Measurements from ENCODE around the gene FAM13A. TPM values are rescaled to one million over a fixed set of nuclear protein-coding genes. Genes with fewer than 3 reads are reported as not detected.

The FAM13A gene
- total and polyA plus RNA-seq, 2 experiments from 2014 or later = 5.3 to 6.6 TPM

DNA sequence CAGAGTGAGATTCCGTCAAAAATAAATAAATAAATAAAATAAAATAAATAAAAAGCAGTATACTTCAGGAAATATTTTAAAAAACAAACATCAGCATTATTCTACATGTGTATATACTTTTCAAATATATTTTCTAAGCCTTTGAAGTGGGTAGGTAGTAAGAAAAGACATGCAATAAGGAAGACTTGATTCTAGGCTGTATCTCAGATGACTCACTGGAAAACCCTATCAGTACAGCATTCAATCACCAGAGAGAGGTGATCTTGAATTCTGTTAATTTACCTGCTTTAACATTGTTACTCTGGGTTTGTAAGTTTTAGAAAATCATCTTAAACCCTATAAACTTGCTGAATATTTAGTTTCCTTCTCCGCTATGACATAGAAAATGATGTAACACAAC is 252.8 kb downstream of the FAM13A start:
- in situ Hi-C loops (cut with MboI) = loop anchor here (25.0 kb wide), 1 partner anchor 267 kb away; no protein-coding TSS in a partner anchor
- Histone ChIP-seq H3K4me1 (ENCODE audit: insufficient read depth) (peaks cover 13% of the 10 kb centered on the region), H2AFZ (no peak overlapping the region), H3K9me3 (ENCODE audit: low read depth) (no peaks in the 10 kb centered on the region), H3K27ac (peak overlapping the region; percentile 37; the same call in 1 of the 2 replicates), H3K27me3 (replicated peaks; ENCODE audit: insufficient read depth) (no peaks in the 10 kb centered on the region), H3K36me3 (ENCODE audit: low read depth) (no peaks in the 10 kb centered on the region), H3K4me3 (no peak overlapping the region), H4K20me1 (ENCODE audit: insufficient read depth) (no peaks in the 10 kb centered on the region), H3K79me2 (ENCODE audit: insufficient read depth) (no peaks in the 10 kb centered on the region), H3F3A (ENCODE audit: insufficient read depth) (peaks cover 8% of the 10 kb centered on the region), H3K9ac (no peak overlapping the region), H3K9me2 (ENCODE audit: insufficient read depth) (no peaks in the 10 kb centered on the region), H3K4me2 (ENCODE audit: unreplicated experiment) (no peak overlapping the region)
- 98 to 100% methylated on average over 2 of the region's 2 CpGs for WGBS, 2 experiments (ENCODE audit: low coverage in 1 of 2, low lambda C conversion rate in 2 of 2, missing lambda C conversion rate in 2 of 2)
- TF ChIP-seq EZH2phosphoT487 (IDR thresholded peaks at IDR 0.05; ENCODE audit: insufficient read depth, low read depth) (no peak), EZH2 (IDR thresholded peaks at IDR 0.05; ENCODE audit: insufficient read depth, poor library complexity, severe bottlenecking) (no peak)
- DNase-seq = no peak

DNA sequence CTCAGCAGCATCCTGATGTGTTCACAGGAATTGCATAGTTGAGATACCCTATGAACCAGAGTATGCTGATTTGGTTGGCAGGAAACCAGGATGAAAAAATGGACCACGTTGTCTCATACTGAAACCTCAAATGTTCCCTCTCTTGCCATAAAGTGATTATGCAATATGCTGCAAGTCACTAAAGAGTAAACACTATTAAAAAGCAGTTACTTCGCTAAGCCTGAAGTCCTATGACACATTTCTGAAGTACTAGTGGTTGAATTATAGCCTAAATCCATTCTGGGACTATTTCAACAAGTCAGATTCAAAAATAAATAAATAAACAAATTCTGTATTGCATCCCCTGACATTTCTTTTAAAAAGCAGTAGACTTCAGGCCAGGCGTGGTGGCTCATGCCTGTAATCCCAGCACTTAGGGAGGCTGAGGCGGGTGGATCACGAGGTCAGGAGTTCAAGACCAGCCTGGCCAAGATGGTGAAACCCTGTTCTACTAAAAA is 253.3 kb downstream of the FAM13A start:
- TF ChIP-seq EZH2 (IDR thresholded peaks at IDR 0.05; ENCODE audit: insufficient read depth, poor library complexity, severe bottlenecking) (no peak), EZH2phosphoT487 (IDR thresholded peaks at IDR 0.05; ENCODE audit: insufficient read depth, low read depth) (no peak)
- Histone ChIP-seq H3K4me1 (ENCODE audit: insufficient read depth) (peaks cover 13% of the 10 kb centered on the region), H3K79me2 (ENCODE audit: insufficient read depth) (no peaks in the 10 kb centered on the region), H3K27ac (peak overlapping the region; percentile 37), H3F3A (ENCODE audit: insufficient read depth) (peaks cover 8% of the 10 kb centered on the region), H3K27me3 (replicated peaks; ENCODE audit: insufficient read depth) (no peaks in the 10 kb centered on the region), H3K9ac (no peak overlapping the region), H3K9me2 (ENCODE audit: insufficient read depth) (no peaks in the 10 kb centered on the region), H3K4me3 (no peak overlapping the region), H4K20me1 (ENCODE audit: insufficient read depth) (no peaks in the 10 kb centered on the region), H2AFZ (no peak overlapping the region), H3K9me3 (ENCODE audit: low read depth) (no peaks in the 10 kb centered on the region), H3K36me3 (ENCODE audit: low read depth) (no peaks in the 10 kb centered on the region), H3K4me2 (ENCODE audit: unreplicated experiment) (peak overlapping the region; percentile 4)
- peak; percentile 87 for DNase-seq
- in situ Hi-C loops (cut with MboI) = loop anchor here (25.0 kb wide), 1 partner anchor 266 kb away; no protein-coding TSS in a partner anchor
- WGBS, 2 experiments (ENCODE audit: low coverage in 1 of 2, low lambda C conversion rate in 2 of 2, missing lambda C conversion rate in 2 of 2) = 22 to 30% methylated on average over 5 of the region's 5 CpGs

DNA sequence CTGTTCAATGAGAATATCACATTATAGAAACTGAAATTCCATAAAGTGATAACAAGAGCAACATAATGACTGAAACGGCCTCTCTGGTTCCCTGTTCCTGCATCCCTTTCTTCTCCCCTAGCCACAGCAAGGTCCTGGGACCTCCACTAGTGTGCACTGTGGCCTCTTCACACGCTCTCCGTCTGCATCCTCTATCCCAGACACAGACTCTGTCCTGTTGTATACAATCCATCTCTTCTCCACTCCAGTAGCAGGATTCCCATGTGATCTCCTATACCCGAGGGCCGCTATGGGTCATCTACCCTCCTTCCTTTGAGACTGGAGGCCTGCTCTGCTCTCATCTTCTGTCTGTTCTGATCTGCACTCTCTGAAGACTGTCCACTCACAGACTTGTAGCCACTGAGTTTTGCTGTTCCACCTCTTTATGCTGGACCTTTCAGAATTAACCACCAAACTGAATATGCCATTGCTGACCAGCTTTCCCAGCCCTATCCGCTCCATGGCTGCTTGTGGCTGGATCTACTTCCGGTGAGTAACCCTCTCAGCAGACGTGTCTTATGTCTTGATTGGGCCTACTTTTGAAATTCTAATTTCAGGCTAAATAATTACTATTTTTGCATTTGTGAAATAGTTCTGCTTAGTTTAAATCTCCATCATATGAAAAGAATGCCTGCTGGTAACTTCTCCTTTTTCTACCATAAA is 254.2 kb downstream of the FAM13A start:
- in situ Hi-C loops (cut with MboI) = loop anchor here (25.0 kb wide), 1 partner anchor 265 kb away; no protein-coding TSS in a partner anchor
- DNase-seq = peak; percentile 61
- Histone ChIP-seq H3K4me2 (ENCODE audit: unreplicated experiment) (no peak overlapping the region), H3K79me2 (ENCODE audit: insufficient read depth) (no peaks in the 10 kb centered on the region), H3K36me3 (ENCODE audit: low read depth) (no peaks in the 10 kb centered on the region), H3F3A (ENCODE audit: insufficient read depth) (peaks cover 8% of the 10 kb centered on the region), H3K4me3 (no peak overlapping the region), H3K27ac (peak overlapping the region; percentile 37), H3K27me3 (replicated peaks; ENCODE audit: insufficient read depth) (no peaks in the 10 kb centered on the region), H3K9me3 (ENCODE audit: low read depth) (no peaks in the 10 kb centered on the region), H2AFZ (0 out of 2 replicates have a peak overlapping the region, but pooled peaks have one; percentile 26), H3K9me2 (ENCODE audit: insufficient read depth) (no peaks in the 10 kb centered on the region), H4K20me1 (ENCODE audit: insufficient read depth) (no peaks in the 10 kb centered on the region), H3K4me1 (ENCODE audit: insufficient read depth) (peaks cover 13% of the 10 kb centered on the region), H3K9ac (no peak overlapping the region; the same call in 1 of the 2 replicates)
- 77 to 81% methylated on average over 8 of the region's 8 CpGs for WGBS, 2 experiments (ENCODE audit: low coverage in 1 of 2, low lambda C conversion rate in 2 of 2, missing lambda C conversion rate in 2 of 2)
- TF ChIP-seq EZH2phosphoT487 (IDR thresholded peaks at IDR 0.05; ENCODE audit: insufficient read depth, low read depth) = no peak
- TF ChIP-seq EZH2 (IDR thresholded peaks at IDR 0.05; ENCODE audit: insufficient read depth, poor library complexity, severe bottlenecking) = no peak

DNA sequence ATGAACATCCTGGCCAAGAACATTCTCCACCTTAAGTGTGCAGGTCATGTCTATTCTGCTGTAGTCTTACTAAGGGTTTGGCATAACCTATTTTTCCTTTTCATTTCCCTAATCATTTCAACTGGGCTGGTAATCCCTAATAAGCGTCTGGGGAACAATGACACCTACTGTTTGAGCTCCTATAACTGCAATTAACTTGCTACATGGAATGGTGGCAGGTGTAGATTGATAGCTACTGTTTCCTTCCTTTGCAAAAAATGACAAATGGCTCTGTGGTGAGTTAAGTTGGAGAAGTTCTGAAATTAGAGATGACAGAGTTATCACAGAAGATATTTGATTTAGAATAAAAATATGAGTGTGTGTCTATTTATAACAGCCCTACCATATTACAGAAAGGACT is 254.8 kb downstream of the FAM13A start:
- H3K4me2 ChIP-seq (ENCODE audit: unreplicated experiment) = no peak overlapping the region
- peaks cover 8% of the 10 kb centered on the region for H3F3A ChIP-seq (ENCODE audit: insufficient read depth)
- no peaks in the 10 kb centered on the region for H3K79me2 ChIP-seq (ENCODE audit: insufficient read depth)
- H3K27ac ChIP-seq = no peak overlapping the region
- WGBS, 2 experiments (ENCODE audit: low coverage in 1 of 2, low lambda C conversion rate in 2 of 2, missing lambda C conversion rate in 2 of 2) = 64 to 65% methylated on average over 1 of the region's 1 CpG
- H2AFZ ChIP-seq = no peak overlapping the region
- H3K36me3 ChIP-seq (ENCODE audit: low read depth) = no peaks in the 10 kb centered on the region
- H3K4me3 ChIP-seq = no peak overlapping the region
- H4K20me1 ChIP-seq (ENCODE audit: insufficient read depth) = no peaks in the 10 kb centered on the region
- TF ChIP-seq EZH2phosphoT487 (IDR thresholded peaks at IDR 0.05; ENCODE audit: insufficient read depth, low read depth) = no peak
- peaks cover 13% of the 10 kb centered on the region for H3K4me1 ChIP-seq (ENCODE audit: insufficient read depth)
- no peak for DNase-seq
- no peak overlapping the region for H3K9ac ChIP-seq
- H3K9me3 ChIP-seq (ENCODE audit: low read depth) = no peaks in the 10 kb centered on the region
- no peaks in the 10 kb centered on the region for H3K27me3 ChIP-seq (replicated peaks; ENCODE audit: insufficient read depth)
- in situ Hi-C loops (cut with MboI) = loop anchor here (25.0 kb wide), 1 partner anchor 265 kb away; no protein-coding TSS in a partner anchor
- no peaks in the 10 kb centered on the region for H3K9me2 ChIP-seq (ENCODE audit: insufficient read depth)
